HAP-1 (cell line): ENCODE measurements around the gene CRYGC.
"Not testable (repeated sequence)": the region's sequence is repeated elsewhere in the genome, so short reads cannot be mapped to it uniquely, and the experiment has no call there.

Source experiments
- DNase-seq, 2 experiments: peaks; one replicate each; pipeline ENCODE4 v3.0.0-alpha.2; 2016 to 2020; ENCODE audit warnings: low spot score in 2 of 2
- H3K27me3 ChIP-seq: fragments of 250-450 bp; sonication (Bioruptor Pico); 2 replicates; pipeline ENCODE4 v1.5.1; 2020; ENCODE audit warnings: low read depth, mild to moderate bottlenecking, moderate library complexity
- H3K36me3 ChIP-seq: fragments of 250-450 bp; sonication (Bioruptor Pico); replicated peaks from 2 replicates; pipeline ENCODE4 v1.5.1; 2020; ENCODE audit warnings: mild to moderate bottlenecking
- H3K4me1 ChIP-seq: fragments of 250-450 bp; sonication (Bioruptor Pico); 2 replicates; pipeline ENCODE4 v1.5.1; 2020; ENCODE audit warnings: mild to moderate bottlenecking
- H3K4me3 ChIP-seq: fragments of 250-450 bp; sonication (Bioruptor Pico); 2 replicates; pipeline ENCODE4 v1.5.1; 2020; ENCODE audit warnings: mild to moderate bottlenecking, moderate library complexity
- H3K9me3 ChIP-seq: fragments of 250-450 bp; sonication (Bioruptor Pico); 2 replicates; pipeline ENCODE4 v1.5.1; 2020; ENCODE audit warnings: mild to moderate bottlenecking, moderate library complexity
- in situ Hi-C: fragments of 300-500 bp; cut with MboI; formaldehyde crosslinking; loops from 3 replicates; pipeline ENCODE4 v1.14.3; 2020; ENCODE audit warnings: low sequenced_read_pairs, inconsistent platforms, mixed read lengths

The CRYGC gene

GRCh38 chr2:208147759-208148158 is 18.1 kb upstream of the CRYGC start:
- H3K9me3 ChIP-seq: no peaks in the 10 kb centered on the region
- H3K4me3 ChIP-seq: no peak overlapping the region
- in situ Hi-C loops: no loop called here
- no peaks in the 10 kb centered on the region for H3K27me3 ChIP-seq
- DNase-seq: no peak
- H3K4me1 ChIP-seq: no peaks in the 10 kb centered on the region
- no peaks in the 10 kb centered on the region for H3K36me3 ChIP-seq

GRCh38 chr2:208147008-208147407 is 17.4 kb upstream of the CRYGC start:
- in situ Hi-C loops: no loop called here
- Histone ChIP-seq H3K36me3 (no peaks in the 10 kb centered on the region), H3K4me1 (no peaks in the 10 kb centered on the region), H3K4me3 (no peak overlapping the region), H3K27me3 (no peaks in the 10 kb centered on the region), H3K9me3 (no peaks in the 10 kb centered on the region)
- no peak for DNase-seq

GRCh38 chr2:208146006-208146405 is 16.4 kb upstream of the CRYGC start, which contains the start of gene CRYGB:
TSS of gene CRYGB (minus strand) at chr2:208146158. CDS start at chr2:208146120, 38 bp downstream.
- H3K4me1 ChIP-seq: no peaks in the 10 kb centered on the region
- DNase-seq: no peak
- no peaks in the 10 kb centered on the region for H3K27me3 ChIP-seq
- no peaks in the 10 kb centered on the region for H3K36me3 ChIP-seq
- no peaks in the 10 kb centered on the region for H3K9me3 ChIP-seq
- in situ Hi-C loops: no loop called here
- no peak within 1 kb of the TSS for H3K4me3 ChIP-seq

- H3K4me1 ChIP-seq: no peaks in the 10 kb centered on the region
- H3K4me3 ChIP-seq: no peak overlapping the region
- H3K36me3 ChIP-seq: no peaks in the 10 kb centered on the region
- no peaks in the 10 kb centered on the region for H3K27me3 ChIP-seq
- DNase-seq: no peak
- in situ Hi-C loops: no loop called here
- H3K9me3 ChIP-seq: no peaks in the 10 kb centered on the region
Observed at GRCh38 chr2:208142925-208143799, 13.5 kb upstream of the CRYGC start.

GRCh38 chr2:208142240-208142924 is 12.8 kb upstream of the CRYGC start:
- in situ Hi-C loops: no loop called here
- Histone ChIP-seq H3K27me3 (no peaks in the 10 kb centered on the region), H3K9me3 (0 out of 2 replicates have a peak, but pooled peaks cover 2% of the 10 kb centered on the region), H3K4me1 (no peaks in the 10 kb centered on the region), H3K4me3 (no peak overlapping the region), H3K36me3 (no peaks in the 10 kb centered on the region)
- no peak for DNase-seq

GRCh38 chr2:208139447-208139846 is 9.8 kb upstream of the CRYGC start:
- Histone ChIP-seq H3K9me3 (0 out of 2 replicates have a peak, but pooled peaks cover 2% of the 10 kb centered on the region), H3K36me3 (no peaks in the 10 kb centered on the region), H3K4me1 (no peaks in the 10 kb centered on the region), H3K27me3 (no peaks in the 10 kb centered on the region), H3K4me3 (no peak overlapping the region)
- no peak for DNase-seq
- in situ Hi-C loops: no loop called here

GRCh38 chr2:208138334-208138733 is 8.7 kb upstream of the CRYGC start:
- H3K4me3 ChIP-seq, H3K27me3 ChIP-seq, DNase-seq, H3K36me3 ChIP-seq, H3K4me1 ChIP-seq, in situ Hi-C loops, H3K9me3 ChIP-seq: not testable (repeated sequence)

- H3K27me3 ChIP-seq: no peaks in the 10 kb centered on the region
- H3K36me3 ChIP-seq: no peaks in the 10 kb centered on the region
- no peaks in the 10 kb centered on the region for H3K4me1 ChIP-seq
- DNase-seq: no peak
- H3K9me3 ChIP-seq: 0 out of 2 replicates have a peak, but pooled peaks cover 2% of the 10 kb centered on the region
- no peak overlapping the region for H3K4me3 ChIP-seq
- in situ Hi-C loops: no loop called here
Observed at GRCh38 chr2:208136716-208137094, 7.1 kb upstream of the CRYGC start.

- no peaks in the 10 kb centered on the region for H3K27me3 ChIP-seq
- H3K4me3 ChIP-seq: no peak overlapping the region
Observed at GRCh38 chr2:208135794-208136715, 6.4 kb upstream of the CRYGC start.

GRCh38 chr2:208134928-208135586 is 5.4 kb upstream of the CRYGC start:
- no peak for DNase-seq
- H3K27me3 ChIP-seq: no peaks in the 10 kb centered on the region
- no peak overlapping the region for H3K4me3 ChIP-seq
- H3K4me1 ChIP-seq: no peaks in the 10 kb centered on the region
- in situ Hi-C loops: no loop called here
- H3K9me3 ChIP-seq: 0 out of 2 replicates have a peak, but pooled peaks cover 2% of the 10 kb centered on the region
- no peaks in the 10 kb centered on the region for H3K36me3 ChIP-seq

More at GRCh38 chr2:208135794-208136715, 6.4 kb upstream of the CRYGC start:
- Histone ChIP-seq H3K4me1 (no peaks in the 10 kb centered on the region), H3K36me3 (no peaks in the 10 kb centered on the region), H3K9me3 (0 out of 2 replicates have a peak, but pooled peaks cover 2% of the 10 kb centered on the region)
- no peak for DNase-seq
- in situ Hi-C loops: no loop called here

- Histone ChIP-seq H3K36me3 (no peaks in the 10 kb centered on the region), H3K4me1 (no peaks in the 10 kb centered on the region), H3K9me3 (no peaks in the 10 kb centered on the region), H3K27me3 (no peaks in the 10 kb centered on the region), H3K4me3 (no peak overlapping the region)
- no peak for DNase-seq
- in situ Hi-C loops: no loop called here
Observed at GRCh38 chr2:208130712-208131110, 1.1 kb upstream of the CRYGC start.

GRCh38 chr2:208128136-208128535 is 1.5 kb downstream of the CRYGC start:
- DNase-seq: no peak
- in situ Hi-C loops: no loop called here
- H3K27me3 ChIP-seq: no peaks in the 10 kb centered on the region
- no peaks in the 10 kb centered on the region for H3K9me3 ChIP-seq
- no peak overlapping the region for H3K4me3 ChIP-seq
- H3K4me1 ChIP-seq: peaks cover 11% of the 10 kb centered on the region
- no peaks in the 10 kb centered on the region for H3K36me3 ChIP-seq

- in situ Hi-C loops: no loop called here
- DNase-seq: no peak
- no peaks in the 10 kb centered on the region for H3K27me3 ChIP-seq
- no peaks in the 10 kb centered on the region for H3K9me3 ChIP-seq
- no peak overlapping the region for H3K4me3 ChIP-seq
- peaks cover 11% of the 10 kb centered on the region for H3K4me1 ChIP-seq
- H3K36me3 ChIP-seq: no peaks in the 10 kb centered on the region
Observed at GRCh38 chr2:208127090-208127489, 2.5 kb downstream of the CRYGC start.
